BLaER1 treated with 17β-estradiol and CSF1 and Interleukin-3, amounts not matched to agents 10 nM and 100 nM (cell line): ENCODE results near the gene ARHGAP35.

Experiments
- H3K27ac ChIP-seq, 11 experiments: shearing (Covaris generic); formaldehyde crosslinking; 2 replicates each; pipeline ENCODE4 v1.8.1; 2022
- H3K27me3 ChIP-seq, 11 experiments: shearing (Covaris generic); formaldehyde crosslinking; 2 replicates each; pipeline ENCODE4 v1.8.1; 2022
- H3K36me3 ChIP-seq, 11 experiments: shearing (Covaris generic); formaldehyde crosslinking; 2 replicates each; pipeline ENCODE4 v1.8.1; 2022
- H3K4me1 ChIP-seq, 10 experiments: shearing (Covaris generic); formaldehyde crosslinking; 2 replicates each; pipeline ENCODE4 v1.8.1; 2022
- H3K4me2 ChIP-seq, 11 experiments: shearing (Covaris generic); formaldehyde crosslinking; 2 replicates each; pipeline ENCODE4 v1.8.1; 2022
- H3K4me3 ChIP-seq, 10 experiments: shearing (Covaris generic); formaldehyde crosslinking; 2 replicates each; pipeline ENCODE4 v1.8.1; 2022
- H3K9ac ChIP-seq, 11 experiments: shearing (Covaris generic); formaldehyde crosslinking; 2 replicates each; pipeline ENCODE4 v1.8.1; 2022
- H3K9me3 ChIP-seq, 11 experiments: shearing (Covaris generic); formaldehyde crosslinking; replicated peaks in 1 of 11; 2 replicates each; pipeline ENCODE4 v1.8.1; 2022
- H4K20me1 ChIP-seq, 11 experiments: shearing (Covaris generic); formaldehyde crosslinking; 2 replicates each; pipeline ENCODE4 v1.8.1; 2022
- Cebpa-rat ChIP-seq, 11 experiments: shearing (Covaris generic); IDR thresholded peaks; 2 replicates each; pipeline ENCODE4 v1.8.1; 2022

Gene ARHGAP35

GRCh38 chr19:46901701-46902401 is 41.1 kb downstream of the ARHGAP35 start:
- peaks cover 96 to 100% (median 100%) of the 10 kb centered on the region in 11 experiments for H4K20me1 ChIP-seq
- no peaks in the 10 kb centered on the region for H3K9me3 ChIP-seq
- H3K27me3 ChIP-seq, result no peaks in the 10 kb centered on the region
- peak overlapping the region in 2 of 11 experiments; percentile 19 to 36; a peak in 1 of 22 replicates for H3K4me2 ChIP-seq
- no peak for TF ChIP-seq Cebpa-rat (IDR thresholded peaks at IDR 0.05)
- H3K27ac ChIP-seq, result no peak overlapping the region
- peaks cover 19 to 36% (median 26%) of the 10 kb centered on the region in 10 experiments for H3K4me1 ChIP-seq
- peaks cover 0 to 39% (median 17%) of the 10 kb centered on the region in 11 experiments; a peak in 15 of 22 replicates for H3K36me3 ChIP-seq
- no peak overlapping the region for H3K4me3 ChIP-seq
- no peak overlapping the region; a peak in 1 of 22 replicates for H3K9ac ChIP-seq

- Histone ChIP-seq H3K36me3 (peaks cover 0 to 34% (median 15%) of the 10 kb centered on the region in 11 experiments; a peak in 14 of 22 replicates), H4K20me1 (peaks cover 94 to 100% (median 99%) of the 10 kb centered on the region in 11 experiments), H3K27me3 (no peaks in the 10 kb centered on the region), H3K27ac (no peak overlapping the region), H3K4me3 (no peak overlapping the region), H3K9ac (no peak overlapping the region; a peak in 1 of 22 replicates), H3K4me1 (peaks cover 19 to 36% (median 26%) of the 10 kb centered on the region in 10 experiments), H3K4me2 (peak overlapping the region in 3 of 11 experiments; percentile 19 to 36 (median 34); a peak in 3 of 22 replicates), H3K9me3 (no peaks in the 10 kb centered on the region)
- TF ChIP-seq Cebpa-rat (IDR thresholded peaks at IDR 0.05), result no peak
These were observed 41.6 kb downstream of the ARHGAP35 start for GRCh38 chr19:46902402-46902766.

GRCh38 chr19:46903458-46903857 is 42.7 kb downstream of the ARHGAP35 start:
- Histone ChIP-seq H4K20me1 (peaks cover 91 to 100% (median 99%) of the 10 kb centered on the region in 11 experiments), H3K4me2 (peak overlapping the region; percentile 7 to 49 (median 33); a peak in 18 of 22 replicates), H3K27ac (no peak overlapping the region), H3K4me1 (peaks cover 27 to 38% (median 32%) of the 10 kb centered on the region in 10 experiments), H3K27me3 (no peaks in the 10 kb centered on the region), H3K9me3 (no peaks in the 10 kb centered on the region), H3K9ac (no peak overlapping the region), H3K36me3 (peaks cover 0 to 28% (median 15%) of the 10 kb centered on the region in 11 experiments; a peak in 14 of 22 replicates), H3K4me3 (no peak overlapping the region)
- TF ChIP-seq Cebpa-rat (IDR thresholded peaks at IDR 0.05), result no peak

- peak overlapping the region in 6 of 11 experiments; percentile 2 to 34 (median 27); a peak in 7 of 22 replicates for H3K4me2 ChIP-seq
- H3K4me3 ChIP-seq, result no peak overlapping the region
- H3K36me3 ChIP-seq, result peaks cover 0 to 19% (median 6%) of the 10 kb centered on the region in 11 experiments; a peak in 11 of 22 replicates
- TF ChIP-seq Cebpa-rat (IDR thresholded peaks at IDR 0.05), result no peak
- 0 out of 22 replicates have a peak overlapping the region, but pooled peaks of 1 of the 11 experiments have one; percentile 8 for H3K9ac ChIP-seq
- peaks cover 91 to 100% (median 99%) of the 10 kb centered on the region in 11 experiments for H4K20me1 ChIP-seq
- H3K27ac ChIP-seq, result no peak overlapping the region
- no peaks in the 10 kb centered on the region for H3K27me3 ChIP-seq
- peaks cover 30 to 47% (median 37%) of the 10 kb centered on the region in 10 experiments for H3K4me1 ChIP-seq
- no peaks in the 10 kb centered on the region for H3K9me3 ChIP-seq
These were observed 43.6 kb downstream of the ARHGAP35 start for GRCh38 chr19:46904114-46905060.

- Histone ChIP-seq H3K4me3 (no peak overlapping the region), H4K20me1 (peaks cover 89 to 100% (median 99%) of the 10 kb centered on the region in 11 experiments), H3K4me2 (no peak overlapping the region), H3K27me3 (no peaks in the 10 kb centered on the region), H3K36me3 (peaks cover 3 to 34% (median 21%) of the 10 kb centered on the region in 11 experiments; a peak in 18 of 22 replicates), H3K9ac (no peak overlapping the region), H3K9me3 (peaks cover 0 to 14% (median 9%) of the 10 kb centered on the region in 11 experiments; a peak in 12 of 22 replicates), H3K4me1 (peaks cover 30 to 51% (median 39%) of the 10 kb centered on the region in 10 experiments), H3K27ac (no peak overlapping the region)
- TF ChIP-seq Cebpa-rat (IDR thresholded peaks at IDR 0.05), result no peak
These were observed 45.4 kb downstream of the ARHGAP35 start for GRCh38 chr19:46906221-46906620.

- H3K36me3 ChIP-seq, result peaks cover 3 to 37% (median 24%) of the 10 kb centered on the region in 11 experiments; a peak in 18 of 22 replicates
- no peak overlapping the region for H3K27ac ChIP-seq
- no peak for TF ChIP-seq Cebpa-rat (IDR thresholded peaks at IDR 0.05)
- no peak overlapping the region for H3K4me3 ChIP-seq
- H3K9ac ChIP-seq, result no peak overlapping the region
- H3K4me1 ChIP-seq, result peaks cover 27 to 51% (median 39%) of the 10 kb centered on the region in 10 experiments
- H3K9me3 ChIP-seq, result peaks cover 0 to 16% (median 10%) of the 10 kb centered on the region in 11 experiments; a peak in 12 of 22 replicates
- H3K27me3 ChIP-seq, result no peaks in the 10 kb centered on the region
- peaks cover 83 to 100% (median 96%) of the 10 kb centered on the region in 11 experiments for H4K20me1 ChIP-seq
- H3K4me2 ChIP-seq, result peak overlapping the region in 1 of 11 experiments; percentile 28; a peak in 2 of 22 replicates
These were observed 47.1 kb downstream of the ARHGAP35 start for GRCh38 chr19:46907880-46908279.

GRCh38 chr19:46909356-46909755 is 48.6 kb downstream of the ARHGAP35 start:
- no peak overlapping the region for H3K4me3 ChIP-seq
- H3K4me2 ChIP-seq, result peak overlapping the region in 6 of 11 experiments; percentile 24 to 55 (median 44); a peak in 12 of 22 replicates
- no peak overlapping the region for H3K27ac ChIP-seq
- H4K20me1 ChIP-seq, result peaks cover 78 to 100% (median 95%) of the 10 kb centered on the region in 11 experiments
- 0 out of 22 replicates have a peak overlapping the region, but pooled peaks of 1 of the 11 experiments have one; percentile 0 for H3K9ac ChIP-seq
- H3K27me3 ChIP-seq, result no peaks in the 10 kb centered on the region
- H3K9me3 ChIP-seq, result peaks cover 0 to 16% (median 10%) of the 10 kb centered on the region in 11 experiments; a peak in 12 of 22 replicates
- TF ChIP-seq Cebpa-rat (IDR thresholded peaks at IDR 0.05), result no peak
- peaks cover 27 to 51% (median 41%) of the 10 kb centered on the region in 10 experiments for H3K4me1 ChIP-seq
- H3K36me3 ChIP-seq, result peaks cover 3 to 33% (median 24%) of the 10 kb centered on the region in 11 experiments; a peak in 18 of 22 replicates
